Renal cortical epithelial cell (primary cell): ENCODE data around the gene CELF4. TPM values are rescaled to one million over a fixed set of nuclear protein-coding genes. Genes with fewer than 3 reads are reported as not detected.
A peak's percentile ranks its signal among the peaks of the same experiment; 100 is the strongest.
"Not testable (repeated sequence)": the region's sequence is repeated elsewhere in the genome, so short reads cannot be mapped to it uniquely, and the experiment has no call there.

Experiments
- DNase-seq: peaks from one replicate; pipeline ENCODE4 v3.0.0-alpha.2; 2011; ENCODE audit warnings: low read depth
- total RNA-seq: library from RNA; depleted of rRNA; stranded (reverse); fragments of >200 nt; gene quantifications from 2 replicates; pipeline ENCODE4 v1.2.3, GENCODE V29; 2014

Gene CELF4
- total RNA-seq, 1 donor from 2014 or later: not detected

GRCh38 chr18:37358061-37358460, 207.5 kb downstream of the CELF4 start:
- DNase-seq: not testable (repeated sequence)

DNA sequence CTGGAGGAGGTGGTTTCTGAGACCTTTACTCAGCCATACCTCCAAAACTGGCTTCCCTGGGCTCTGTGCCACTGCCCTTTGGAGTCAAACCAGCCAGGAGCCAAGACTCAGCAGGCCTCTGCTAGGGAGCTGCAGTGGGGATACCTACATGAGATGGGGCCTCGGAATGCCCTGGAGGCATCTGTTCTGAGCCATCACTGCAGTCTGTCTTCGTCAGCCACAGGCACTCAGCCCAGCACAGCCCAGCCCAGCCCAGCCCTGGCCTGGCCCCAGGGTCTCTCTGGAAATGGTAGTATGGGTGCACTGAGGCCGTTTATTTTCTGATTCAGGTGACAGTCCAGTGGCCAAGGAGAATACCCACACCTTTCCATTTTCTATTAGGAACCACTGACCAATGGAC, 209.8 kb downstream of the CELF4 start:
- no peak for DNase-seq

DNA sequence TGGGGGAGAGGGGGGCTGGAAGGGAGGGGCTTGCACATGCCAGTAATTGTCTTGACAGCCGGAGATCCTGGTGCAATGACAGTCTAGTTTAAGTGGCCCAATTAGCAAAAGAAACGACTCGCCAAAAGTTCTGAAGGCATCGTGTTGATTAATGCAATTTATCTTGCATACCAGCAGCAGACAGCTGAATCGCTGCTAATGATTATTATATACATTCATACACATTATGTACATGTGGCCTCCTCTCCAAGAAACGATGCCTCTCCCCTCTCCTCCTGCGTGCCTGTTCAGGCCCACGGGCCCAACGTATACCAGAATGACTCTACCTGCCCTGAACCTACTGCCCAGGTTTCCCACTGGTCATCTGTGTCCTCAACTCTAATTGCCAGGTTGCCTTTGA, 214.5 kb downstream of the CELF4 start:
- DNase-seq: no peak

DNA sequence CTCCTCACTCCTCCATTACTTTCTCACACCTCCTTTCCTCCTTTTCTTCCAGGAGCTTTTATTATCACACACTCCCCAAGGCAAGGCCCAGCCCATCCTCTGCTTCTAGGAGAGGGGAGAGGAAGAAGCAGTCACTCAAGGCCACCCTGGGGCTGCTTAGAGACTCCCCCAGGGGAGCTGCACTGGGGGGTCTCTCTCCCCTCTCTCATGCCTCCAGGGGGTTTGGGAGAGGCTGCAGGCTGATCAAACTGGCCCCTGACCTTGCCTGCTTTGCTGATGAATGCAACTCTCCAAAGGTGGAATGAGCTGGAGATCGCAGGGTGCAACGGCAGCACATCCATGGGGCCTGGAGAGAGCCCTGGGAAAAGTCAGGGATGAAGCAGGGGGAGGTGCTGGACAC, 216.9 kb downstream of the CELF4 start:
- no peak for DNase-seq

- no peak for DNase-seq
Observed at GRCh38 chr18:37346048-37346447, 219.6 kb downstream of the CELF4 start.

GRCh38 chr18:37343542-37343851, 222.1 kb downstream of the CELF4 start:
- no peak for DNase-seq

- DNase-seq: no peak
Observed at GRCh38 chr18:37341473-37342086, 224.0 kb downstream of the CELF4 start.

DNA sequence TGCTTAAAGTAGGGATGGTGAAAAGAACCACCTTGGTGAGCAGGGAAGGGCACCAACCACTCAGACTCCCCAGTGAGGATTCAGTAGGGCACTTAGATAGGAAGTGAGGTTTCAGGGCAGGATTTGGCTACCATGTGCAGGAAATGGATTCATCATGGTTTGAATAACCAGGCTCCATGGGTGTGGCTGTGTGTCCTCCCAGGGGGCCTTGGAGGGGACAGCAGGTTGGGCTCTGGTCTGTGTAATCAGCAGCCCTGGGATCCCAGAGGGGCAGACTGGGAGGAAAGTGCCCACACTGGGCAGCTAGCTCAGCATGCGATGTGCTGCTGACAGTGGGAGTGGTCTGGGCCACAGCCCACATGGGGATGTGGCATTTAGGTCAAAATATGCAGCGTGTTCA, 224.6 kb downstream of the CELF4 start:
- DNase-seq: no peak

DNA sequence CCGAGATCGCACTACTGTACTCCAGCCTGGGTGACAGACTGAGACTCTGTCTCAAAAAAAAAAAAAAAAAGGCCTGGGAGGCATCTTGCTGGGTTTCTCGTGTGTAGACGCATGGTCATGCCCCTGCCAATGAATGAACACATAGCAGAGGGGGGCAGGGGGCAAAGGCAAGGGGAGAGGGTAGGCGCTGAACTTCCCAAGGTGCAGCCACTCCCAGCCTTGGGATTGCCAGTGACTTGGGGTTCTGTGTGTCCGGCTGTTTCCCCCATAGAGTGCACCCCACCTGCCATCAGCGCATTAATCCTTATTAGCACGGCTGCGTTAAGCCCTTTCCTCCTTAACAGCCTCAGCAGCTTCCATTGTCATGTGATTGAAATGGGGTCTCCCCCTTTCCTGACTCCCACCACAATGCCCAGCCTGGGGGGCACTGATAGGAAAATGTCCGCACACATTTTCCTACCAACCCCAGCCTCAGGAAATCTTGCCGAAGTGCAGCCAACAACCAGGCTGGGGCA, 225.8 kb downstream of the CELF4 start:
- DNase-seq: no peak

DNA sequence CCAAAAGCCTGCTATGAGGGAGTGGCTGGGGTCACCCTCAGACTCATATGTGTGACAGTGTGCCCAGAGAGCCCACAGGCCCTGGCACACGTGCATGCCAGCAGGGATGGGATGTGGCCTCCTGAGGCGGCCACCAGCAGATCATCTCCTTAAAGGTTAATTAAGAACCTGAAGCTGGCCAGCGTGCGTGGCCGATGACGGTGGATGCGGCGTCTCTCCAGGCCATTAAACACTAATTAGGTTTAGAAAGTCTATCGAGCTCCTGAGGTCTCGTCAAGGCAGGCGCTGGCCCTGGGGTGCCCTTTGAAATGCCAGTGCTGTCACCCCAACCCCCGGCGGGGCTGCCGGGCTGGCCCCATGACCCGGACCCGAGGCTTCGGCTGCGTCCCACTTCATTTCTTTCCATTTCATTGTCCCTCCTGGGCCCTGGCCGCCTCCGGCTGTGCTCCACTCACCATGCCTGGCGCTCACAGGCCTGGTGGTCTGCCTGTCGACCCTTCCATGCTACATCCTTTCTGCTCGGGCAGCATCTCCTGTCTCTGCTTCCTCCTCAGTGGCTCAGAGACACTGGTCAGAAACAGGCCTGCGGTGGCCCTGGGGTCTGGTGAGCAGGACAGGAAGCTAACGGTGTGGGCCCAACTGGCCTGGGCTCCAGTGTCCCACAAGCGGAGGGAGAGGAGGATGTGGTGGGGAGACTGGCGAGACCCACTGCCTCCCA, 228.9 kb downstream of the CELF4 start:
- DNase-seq: no peak

DNA sequence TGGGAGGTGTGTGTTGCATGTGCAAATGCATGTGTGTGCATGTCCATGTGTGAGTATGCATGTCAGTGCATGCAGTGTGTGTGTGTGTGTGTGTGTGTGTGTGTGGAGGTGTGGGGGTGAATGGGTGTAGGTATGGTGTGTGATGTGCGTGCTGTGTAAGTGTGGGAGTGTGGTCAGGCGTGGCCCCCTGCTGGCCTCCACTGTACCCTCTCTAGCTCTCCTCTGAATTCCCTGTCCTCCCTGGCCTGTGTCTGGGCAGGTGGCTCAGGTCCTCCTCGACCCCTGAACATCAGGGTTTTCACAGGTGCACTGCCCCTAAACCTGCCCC, 230.2 kb downstream of the CELF4 start:
- DNase-seq: peak; percentile 9

- peak; percentile 19 for DNase-seq
Observed at GRCh38 chr18:37334631-37335408, 230.8 kb downstream of the CELF4 start.

DNA sequence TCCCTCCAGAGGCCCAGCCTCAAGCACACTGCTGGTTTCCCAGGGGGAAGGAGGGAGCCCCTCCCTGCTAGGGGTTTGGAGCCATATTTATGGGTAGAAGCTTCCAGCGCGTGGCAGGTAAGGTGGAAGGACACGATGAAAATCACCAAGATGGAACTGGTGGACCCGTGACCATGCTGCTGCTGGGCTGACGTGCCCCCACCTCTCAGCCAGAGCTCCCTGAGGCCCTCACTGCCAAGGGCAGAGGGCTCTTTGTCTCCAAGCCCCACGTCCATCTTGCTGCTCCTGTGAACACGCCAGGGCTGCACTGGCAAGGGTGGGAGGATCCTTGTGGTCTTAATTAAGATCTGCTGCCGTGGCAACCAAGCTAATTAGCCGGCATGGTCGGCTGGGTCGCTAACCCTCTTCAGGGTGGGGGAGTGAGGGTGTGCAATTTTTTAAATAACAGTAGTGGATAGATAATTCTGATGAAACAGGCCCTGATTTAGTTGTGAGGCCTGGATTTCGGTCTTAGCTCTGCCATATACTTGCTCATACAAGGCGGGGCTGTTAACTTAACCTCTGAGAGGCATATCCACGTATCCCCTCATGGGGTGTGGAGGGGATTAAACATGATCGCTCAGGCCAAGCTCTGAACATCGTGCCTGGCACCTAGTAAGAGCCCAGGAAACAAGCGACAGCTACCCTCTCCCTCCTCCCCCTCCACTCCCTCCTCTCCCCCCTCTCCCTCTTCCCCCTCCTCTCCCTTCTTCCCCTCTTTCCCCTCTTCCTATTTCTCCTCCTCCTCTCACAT, 232.8 kb downstream of the CELF4 start:
- DNase-seq: no peak

DNA sequence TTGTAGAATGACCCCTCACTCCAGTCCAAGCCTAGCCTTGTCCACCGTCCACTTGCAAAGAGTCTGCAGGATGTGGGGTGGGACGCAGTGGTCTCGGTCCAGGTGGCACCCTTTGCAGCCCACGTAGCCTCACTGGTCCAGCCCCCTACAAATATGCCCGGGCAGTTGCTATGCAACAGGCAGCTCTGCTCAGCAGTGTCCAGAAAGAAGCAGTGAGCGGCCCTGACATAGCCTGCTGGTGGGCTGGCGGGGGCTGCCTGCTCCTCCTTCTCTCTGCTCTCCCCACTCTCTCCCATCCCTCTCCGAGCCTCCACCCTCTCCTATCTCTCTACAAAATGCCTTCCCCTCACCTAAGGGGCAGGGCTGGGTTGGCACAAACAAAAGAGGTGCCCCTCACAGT, 233.4 kb downstream of the CELF4 start:
- no peak for DNase-seq

GRCh38 chr18:37330173-37330572, 235.4 kb downstream of the CELF4 start:
- DNase-seq: no peak

DNA sequence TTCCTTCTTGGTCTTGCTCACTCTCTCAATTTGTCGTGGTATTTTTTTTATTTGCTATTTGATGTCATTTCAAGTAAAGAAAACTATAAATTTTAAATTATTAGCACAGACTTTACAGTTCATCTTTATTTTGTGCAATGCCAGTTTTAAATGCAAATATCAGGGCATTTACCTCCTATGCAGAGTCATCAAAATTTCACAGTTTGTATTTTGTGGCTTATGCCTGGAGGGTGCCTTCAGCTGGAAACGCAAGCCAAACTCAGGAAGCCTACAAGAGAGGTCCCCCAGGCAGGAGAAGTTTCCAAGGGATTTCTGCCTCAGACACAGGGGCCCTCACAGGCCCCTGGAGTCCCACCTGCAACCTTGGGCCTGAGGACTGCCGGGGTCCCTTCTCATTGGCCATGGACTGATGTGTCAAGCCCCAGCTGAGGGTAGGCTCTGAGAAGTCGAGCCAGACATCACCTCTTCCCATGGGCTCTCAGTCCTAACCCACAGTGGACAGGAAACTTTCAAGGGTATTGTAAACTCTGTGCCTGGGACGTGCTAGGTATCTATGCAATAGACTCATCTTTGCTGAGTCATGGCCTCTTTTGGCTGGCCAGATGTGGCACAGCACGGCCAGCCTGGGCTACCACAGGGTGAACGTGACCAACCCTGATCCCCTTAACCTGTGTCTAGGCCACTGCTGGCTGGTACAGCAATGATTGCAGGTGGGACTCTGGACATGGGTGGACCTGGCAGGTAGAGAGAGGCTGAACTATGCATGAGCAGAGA, 236.5 kb downstream of the CELF4 start:
- DNase-seq: no peak

DNA sequence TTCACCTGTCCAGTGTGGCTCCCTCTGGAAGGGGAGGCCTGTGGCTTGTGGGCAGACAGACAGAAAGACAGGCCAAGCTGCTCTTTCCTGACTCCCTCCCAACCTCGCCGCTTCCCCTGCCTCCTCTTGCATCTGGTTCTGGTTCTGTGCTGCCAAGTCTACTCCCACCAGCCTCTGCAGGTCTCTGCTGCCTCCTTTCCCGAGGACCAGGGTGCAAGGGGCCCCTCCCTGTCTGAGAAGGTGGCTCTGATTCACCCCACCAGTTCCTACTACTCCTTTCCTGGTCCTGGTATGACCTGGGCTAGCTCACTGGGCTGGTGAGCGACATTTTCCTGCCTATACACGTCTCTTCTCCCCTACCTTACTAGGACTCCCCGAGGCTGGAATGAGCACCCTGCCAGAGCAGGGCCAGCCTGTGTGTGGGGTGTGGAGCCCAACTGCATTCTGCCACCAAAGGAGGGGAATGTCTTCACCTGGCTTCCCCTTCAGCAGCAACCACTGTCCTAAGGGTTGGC, 238.5 kb downstream of the CELF4 start:
- no peak for DNase-seq

GRCh38 chr18:37322492-37323035, 243.0 kb downstream of the CELF4 start:
- no peak for DNase-seq

DNA sequence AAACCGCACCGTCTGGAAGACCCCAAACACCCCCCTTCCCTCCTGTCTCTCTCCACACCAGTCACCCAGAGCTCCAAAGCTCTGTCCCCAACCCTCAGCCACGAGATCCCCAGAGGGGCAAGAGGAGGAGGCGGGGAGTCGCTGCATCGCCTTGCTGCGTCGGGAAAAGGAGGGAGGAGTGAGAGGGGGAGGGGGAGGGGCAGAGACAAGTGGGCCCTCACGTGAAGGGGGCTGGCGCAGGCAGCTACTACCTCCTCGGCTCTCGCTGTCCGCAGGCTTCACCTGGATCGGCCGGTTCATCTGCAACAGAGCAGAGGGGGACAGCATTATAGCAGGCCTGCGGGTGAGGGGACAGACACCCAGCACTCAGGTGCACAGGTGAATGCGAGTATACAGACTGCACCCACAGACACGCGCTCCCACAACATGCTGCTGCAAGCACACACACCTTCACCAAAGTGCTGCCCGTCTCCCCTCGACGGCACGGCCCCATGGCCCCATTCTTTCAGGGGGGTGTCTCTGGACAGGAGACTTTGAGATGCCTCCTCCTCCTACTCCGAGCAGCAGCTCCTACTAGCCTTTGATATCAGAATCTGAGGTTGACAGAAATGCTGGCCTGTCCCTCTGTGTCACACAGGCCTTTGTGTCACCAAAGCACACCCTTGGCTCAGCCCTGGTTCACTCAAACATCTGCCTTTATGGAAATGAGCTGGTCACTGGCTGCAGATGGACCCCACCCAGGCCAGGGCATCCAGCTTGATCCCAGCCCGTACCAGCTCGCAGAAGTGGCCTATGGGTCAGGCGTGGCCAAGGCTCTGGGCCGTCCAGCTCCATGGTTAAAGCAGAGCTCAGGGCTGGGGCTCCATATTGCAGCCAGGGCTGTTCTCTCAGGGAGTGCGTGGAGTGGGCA, 243.8 kb downstream of the CELF4 start:
- DNase-seq: no peak

GRCh38 chr18:37320317-37320716, 245.3 kb downstream of the CELF4 start:
- DNase-seq: no peak
